Neuronal stem cell (in vitro differentiated cells): ENCODE results near the gene RAD54L.
A peak's percentile ranks its signal among the peaks of the same experiment; 100 is the strongest.

Experiments used
- DNase-seq: peaks from one replicate; pipeline ENCODE4 v3.0.0-alpha.2; 2013; ENCODE audit warnings: low spot score
- H2AFZ ChIP-seq: one replicate; pipeline ENCODE4 v1.6.1; 2013; ENCODE audit warnings: mild to moderate bottlenecking, low read length, inconsistent platforms
- H2AK5ac ChIP-seq: 2 replicates; pipeline ENCODE4 v1.6.1; 2013; ENCODE audit warnings: low read depth, mild to moderate bottlenecking, inconsistent platforms, low read length, moderate library complexity, mixed read lengths
- H2BK120ac ChIP-seq: 2 replicates; pipeline ENCODE4 v1.6.1; 2013; ENCODE audit warnings: low read depth, mild to moderate bottlenecking, inconsistent platforms, low read length, moderate library complexity, mixed read lengths
- H2BK12ac ChIP-seq: one replicate; pipeline ENCODE4 v1.6.1; 2013; ENCODE audit warnings: low read length, inconsistent platforms
- H2BK15ac ChIP-seq: 2 replicates; pipeline ENCODE4 v1.6.1; 2013; ENCODE audit warnings: mild to moderate bottlenecking, low read length, inconsistent platforms, mixed read lengths
- H2BK5ac ChIP-seq: one replicate; pipeline ENCODE4 v1.6.1; 2013; ENCODE audit warnings: inconsistent platforms, mild to moderate bottlenecking, low read length, moderate library complexity
- H3K14ac ChIP-seq: one replicate; pipeline ENCODE4 v1.6.1; 2013; ENCODE audit warnings: low read length, inconsistent platforms
- H3K18ac ChIP-seq: 2 replicates; pipeline ENCODE4 v1.6.1; 2013; ENCODE audit warnings: low read length, inconsistent platforms
- H3K23ac ChIP-seq: 2 replicates; pipeline ENCODE4 v1.6.1; 2013; ENCODE audit warnings: low read depth, mild to moderate bottlenecking, mixed read lengths, low read length, inconsistent platforms; ENCODE audit not compliant: poor library complexity
- H3K27ac ChIP-seq: replicated peaks from 3 replicates; pipeline ENCODE4 v1.5.1; 2013; ENCODE audit warnings: low read length, inconsistent platforms
- H3K27me3 ChIP-seq, 3 experiments: 2 replicates each; pipeline ENCODE4 v1.6.1; 2013; ENCODE audit warnings: low read length in 3 of 3, mild to moderate bottlenecking in 2 of 3, inconsistent platforms in 1 of 3, low read depth in 1 of 3, mixed read lengths in 1 of 3, moderate library complexity in 1 of 3; ENCODE audit not compliant: control insufficient read depth in 3 of 3, insufficient read depth in 3 of 3
- H3K36me3 ChIP-seq, 2 donors: replicated peaks in 1 of 2; 2 replicates each; pipeline ENCODE4 v1.6.1; 2013; ENCODE audit warnings: low read length in 2 of 2; ENCODE audit not compliant: control insufficient read depth in 2 of 2, insufficient read depth in 2 of 2
- H3K4ac ChIP-seq: 2 replicates; pipeline ENCODE4 v1.6.1; 2013; ENCODE audit warnings: inconsistent platforms, mild to moderate bottlenecking, low read length, moderate library complexity
- H3K4me1 ChIP-seq, 2 donors: 1 replicate in 1 of 2; 2 replicates in 1 of 2; pipeline ENCODE4 v1.6.1; 2013; ENCODE audit warnings: low read length in 2 of 2, low read depth in 1 of 2; ENCODE audit not compliant: control insufficient read depth in 2 of 2, insufficient read depth in 1 of 2
- H3K4me2 ChIP-seq: one replicate; pipeline ENCODE4 v1.6.1; 2013; ENCODE audit warnings: mild to moderate bottlenecking, low read length, inconsistent platforms; ENCODE audit not compliant: insufficient read depth, poor library complexity, severe bottlenecking
- H3K4me3 ChIP-seq, 2 donors: 2 replicates each; pipeline ENCODE4 v1.5.1; 2013; ENCODE audit warnings: low read length in 2 of 2, mild to moderate bottlenecking in 2 of 2, inconsistent platforms in 1 of 2, moderate library complexity in 1 of 2
- H3K79me1 ChIP-seq: one replicate; pipeline ENCODE4 v1.6.1; 2013; ENCODE audit warnings: low read depth, mild to moderate bottlenecking, inconsistent platforms, low read length, moderate library complexity
- H3K9ac ChIP-seq: one replicate; pipeline ENCODE4 v1.6.1; 2013; ENCODE audit warnings: mild to moderate bottlenecking, low read depth, low read length, inconsistent platforms; ENCODE audit not compliant: poor library complexity
- H3K9me3 ChIP-seq, 2 donors: replicated peaks in 1 of 2; 2 replicates each; pipeline versions ENCODE3 to v1.6.1; 2013; ENCODE audit warnings: low read length in 2 of 2, mild to moderate bottlenecking in 2 of 2, inconsistent platforms in 1 of 2, low read depth in 1 of 2, mixed read lengths in 1 of 2, moderate library complexity in 1 of 2; ENCODE audit not compliant: control insufficient read depth in 2 of 2, insufficient read depth in 1 of 2
- H4K8ac ChIP-seq: one replicate; pipeline ENCODE4 v1.6.1; 2013; ENCODE audit warnings: low read depth, mild to moderate bottlenecking, inconsistent platforms, low read length, moderate library complexity
- H4K91ac ChIP-seq: one replicate; pipeline ENCODE4 v1.6.1; 2013; ENCODE audit warnings: low read length, low read depth, mild to moderate bottlenecking, inconsistent platforms; ENCODE audit not compliant: poor library complexity
- WGBS, 2 donors: extraction: QIAGEN DNeasy Blood & Tissue Kit; methylation state at CpG; one replicate each; pipeline ENCODE4 v1.1.7; 2013; ENCODE audit warnings: missing lambda C conversion rate in 2 of 2, mixed read lengths in 1 of 2; ENCODE audit not compliant: insufficient read length in 2 of 2, insufficient replicate concordance in 1 of 2; ENCODE audit errors: extremely low coverage in 2 of 2; 5-methylcytosine and 5-hydroxymethylcytosine counted together

Gene RAD54L

DNA sequence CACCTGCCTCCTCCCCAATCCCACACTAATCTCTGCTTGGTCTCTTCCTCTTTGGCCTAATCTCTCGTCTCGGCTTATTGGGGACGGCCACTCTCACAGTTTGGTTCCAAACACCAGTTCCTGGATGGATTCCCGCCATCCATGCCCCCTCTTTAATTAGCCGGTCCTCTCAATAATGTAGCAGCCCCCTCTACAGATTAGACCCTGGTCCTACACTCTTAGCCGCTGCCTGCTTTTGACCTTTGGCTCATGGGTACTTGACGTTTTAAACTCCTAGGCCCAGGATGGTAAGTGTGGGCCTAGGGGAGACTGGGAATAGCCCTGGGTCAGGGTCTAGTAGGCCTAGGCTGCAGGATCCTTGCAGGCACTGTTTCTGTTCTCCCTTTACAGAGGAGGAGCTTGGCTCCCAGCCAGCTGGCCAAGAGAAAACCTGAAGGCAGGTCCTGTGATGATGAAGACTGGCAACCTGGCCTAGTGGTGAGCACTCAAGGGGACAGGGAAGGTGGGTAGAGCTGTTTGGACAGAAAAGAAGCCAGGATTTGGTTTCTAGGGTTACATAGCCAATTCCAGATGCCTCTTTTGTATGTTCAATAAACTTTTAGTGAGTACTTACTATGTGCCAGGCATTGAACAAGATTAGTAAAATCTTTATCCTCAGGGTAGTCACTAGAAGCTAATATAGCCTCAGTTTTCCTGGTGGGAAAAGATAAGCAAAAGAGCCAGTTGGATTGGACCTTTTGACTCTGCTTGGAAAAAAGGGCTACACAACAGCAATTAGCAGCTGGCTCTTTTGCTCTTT, 758 bp downstream of the RAD54L start:
- Histone ChIP-seq H4K8ac (no peak overlapping the region), H3K79me1 (peaks cover 10% of the 10 kb centered on the region), H2AK5ac (no peak overlapping the region), H3K4me1 (peaks cover 4 to 13% of the 10 kb centered on the region in 2 donors), H2BK120ac (no peak overlapping the region), H3K4me2 (peak overlapping the region; percentile 63), H3K9me3 (no peaks in the 10 kb centered on the region), H2BK5ac (no peak overlapping the region), H3K18ac (no peak overlapping the region), H3K4ac (no peak overlapping the region), H3K23ac (no peak overlapping the region), H3K27ac (no peak overlapping the region), H2AFZ (peak overlapping the region; percentile 80), H2BK15ac (no peak overlapping the region), H3K9ac (peak overlapping the region; percentile 65), H3K36me3 (peaks cover 26 to 46% of the 10 kb centered on the region in 2 donors), H3K27me3 (no peaks in the 10 kb centered on the region), H2BK12ac (no peak overlapping the region), H3K4me3 (peak overlapping the region; percentile 87 to 95), H3K14ac (no peak overlapping the region), H4K91ac (no peak overlapping the region)
- no CpG with 5 or more reads among the region's 7 CpGs for WGBS, 2 donors
- DNase-seq, result peak; percentile 21

GRCh38 chr1:46254668-46255067, 7.1 kb downstream of the RAD54L start:
- peaks cover 37 to 95% of the 10 kb centered on the region in 2 donors for H3K36me3 ChIP-seq
- H3K27me3 ChIP-seq, result no peaks in the 10 kb centered on the region
- no CpG with 5 or more reads among the region's 5 CpGs for WGBS, 2 donors
- no peak overlapping the region for H4K8ac ChIP-seq
- no peak overlapping the region for H3K4me2 ChIP-seq
- DNase-seq, result no peak
- no peak overlapping the region for H2AK5ac ChIP-seq
- no peak overlapping the region for H2BK15ac ChIP-seq
- no peaks in the 10 kb centered on the region for H3K79me1 ChIP-seq
- no peak overlapping the region for H2BK120ac ChIP-seq
- no peak overlapping the region for H3K27ac ChIP-seq
- no peak overlapping the region for H3K14ac ChIP-seq
- H2BK12ac ChIP-seq, result no peak overlapping the region
- no peak overlapping the region for H4K91ac ChIP-seq
- H3K4ac ChIP-seq, result no peak overlapping the region
- no peak overlapping the region for H3K18ac ChIP-seq
- peaks cover 0 to 2% of the 10 kb centered on the region in 2 donors for H3K4me1 ChIP-seq
- H2AFZ ChIP-seq, result no peak overlapping the region
- H2BK5ac ChIP-seq, result no peak overlapping the region
- no peak overlapping the region for H3K23ac ChIP-seq
- no peak overlapping the region for H3K4me3 ChIP-seq
- H3K9me3 ChIP-seq, result no peaks in the 10 kb centered on the region
- no peak overlapping the region for H3K9ac ChIP-seq

DNA sequence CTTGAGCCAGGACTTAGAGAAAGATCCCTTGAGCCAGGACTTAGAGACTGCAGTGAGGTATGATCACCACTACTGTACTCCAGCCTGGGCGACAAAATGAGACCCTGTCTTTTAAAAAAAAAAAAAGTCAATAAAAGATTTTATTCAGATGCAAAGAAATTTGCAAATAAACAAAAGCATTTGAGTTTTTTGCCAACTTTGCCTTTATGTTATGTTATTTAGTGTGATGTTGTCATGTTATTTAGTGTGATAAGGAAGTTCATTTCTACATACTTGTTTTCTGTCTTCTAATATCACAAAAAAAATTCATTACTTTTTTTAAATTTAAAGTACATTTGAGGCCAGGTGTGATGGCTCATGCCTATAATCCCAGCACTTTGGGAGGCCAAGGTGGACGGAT, 9.0 kb downstream of the RAD54L start:
- H3K27me3 ChIP-seq, result no peaks in the 10 kb centered on the region
- H4K91ac ChIP-seq, result no peak overlapping the region
- peaks cover 45 to 96% of the 10 kb centered on the region in 2 donors for H3K36me3 ChIP-seq
- no peaks in the 10 kb centered on the region for H3K9me3 ChIP-seq
- no peak overlapping the region for H3K4me3 ChIP-seq
- H4K8ac ChIP-seq, result no peak overlapping the region
- H2AFZ ChIP-seq, result no peak overlapping the region
- H3K18ac ChIP-seq, result no peak overlapping the region
- no CpG with 5 or more reads among the region's 2 CpGs for WGBS, 2 donors
- no peak overlapping the region for H3K14ac ChIP-seq
- H3K9ac ChIP-seq, result no peak overlapping the region
- H2BK5ac ChIP-seq, result no peak overlapping the region
- H3K4ac ChIP-seq, result no peak overlapping the region
- DNase-seq, result no peak
- H3K4me1 ChIP-seq, result no peaks in the 10 kb centered on the region
- no peak overlapping the region for H3K23ac ChIP-seq
- H3K4me2 ChIP-seq, result no peak overlapping the region
- H3K27ac ChIP-seq, result no peak overlapping the region
- H2BK120ac ChIP-seq, result no peak overlapping the region
- no peak overlapping the region for H2BK15ac ChIP-seq
- no peak overlapping the region for H2AK5ac ChIP-seq
- no peaks in the 10 kb centered on the region for H3K79me1 ChIP-seq
- H2BK12ac ChIP-seq, result no peak overlapping the region

DNA sequence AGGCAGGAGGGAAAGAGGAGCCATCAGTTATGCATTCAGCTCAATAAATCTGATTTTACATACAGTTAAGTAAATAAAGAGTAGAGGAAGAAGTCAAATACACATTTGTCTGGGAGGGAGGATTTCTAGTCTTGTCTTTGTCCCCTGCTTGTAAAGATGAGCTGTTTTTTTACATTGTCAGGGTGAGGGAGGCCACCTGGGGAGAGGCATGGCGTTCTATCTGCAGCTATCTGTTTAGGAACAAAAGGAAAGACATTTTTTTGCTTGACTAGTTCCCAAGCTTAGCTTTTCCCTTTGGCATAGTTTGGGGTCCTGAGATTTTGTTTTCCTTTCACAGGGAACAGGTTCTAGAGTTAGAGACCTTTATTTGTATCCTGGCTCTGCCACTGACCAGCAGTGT, 14.9 kb downstream of the RAD54L start:
- H2BK12ac ChIP-seq, result no peak overlapping the region
- no peak overlapping the region for H3K4ac ChIP-seq
- peaks cover 61 to 98% of the 10 kb centered on the region in 2 donors for H3K36me3 ChIP-seq
- no peak for DNase-seq
- H3K23ac ChIP-seq, result no peak overlapping the region
- no peak overlapping the region for H3K9ac ChIP-seq
- H2AK5ac ChIP-seq, result no peak overlapping the region
- H2BK120ac ChIP-seq, result no peak overlapping the region
- WGBS, 2 donors, result no CpG with 5 or more reads among the region's 1 CpG
- H3K4me1 ChIP-seq, result no peaks in the 10 kb centered on the region
- H3K18ac ChIP-seq, result no peak overlapping the region
- no peak overlapping the region for H2AFZ ChIP-seq
- no peak overlapping the region for H3K14ac ChIP-seq
- no peak overlapping the region for H2BK15ac ChIP-seq
- no peak overlapping the region for H3K27ac ChIP-seq
- no peak overlapping the region for H2BK5ac ChIP-seq
- peaks cover 2% of the 10 kb centered on the region for H3K79me1 ChIP-seq
- no peak overlapping the region for H3K4me3 ChIP-seq
- H4K8ac ChIP-seq, result no peak overlapping the region
- no peaks in the 10 kb centered on the region for H3K9me3 ChIP-seq
- no peak overlapping the region for H3K4me2 ChIP-seq
- no peaks in the 10 kb centered on the region for H3K27me3 ChIP-seq
- no peak overlapping the region for H4K91ac ChIP-seq
